Thyroid gland (tissue), 4 donors: ENCODE results near the gene GAPVD1.

Source experiments
- POLR2A ChIP-seq, 2 donors: fragments of 450-650 bp; IDR thresholded peaks; one replicate each; pipeline ENCODE4 v1.6.1; 2017; ENCODE audit warnings: antibody characterized with exemption in 2 of 2, mild to moderate bottlenecking in 2 of 2, moderate library complexity in 1 of 2
- TF ChIP-seq, protein P1 (sequence below), 6 experiments: fragments of 200-600 bp in 3 of 6; fragments of 450-650 bp in 3 of 6; sonication (generic) in 3 of 6; IDR thresholded peaks; one replicate each; pipeline ENCODE4 v1.5.1; 2016 to 2019; ENCODE audit warnings: antibody characterized with exemption in 6 of 6, mild to moderate bottlenecking in 2 of 6, inconsistent platforms in 1 of 6, moderate library complexity in 1 of 6

DNA sequence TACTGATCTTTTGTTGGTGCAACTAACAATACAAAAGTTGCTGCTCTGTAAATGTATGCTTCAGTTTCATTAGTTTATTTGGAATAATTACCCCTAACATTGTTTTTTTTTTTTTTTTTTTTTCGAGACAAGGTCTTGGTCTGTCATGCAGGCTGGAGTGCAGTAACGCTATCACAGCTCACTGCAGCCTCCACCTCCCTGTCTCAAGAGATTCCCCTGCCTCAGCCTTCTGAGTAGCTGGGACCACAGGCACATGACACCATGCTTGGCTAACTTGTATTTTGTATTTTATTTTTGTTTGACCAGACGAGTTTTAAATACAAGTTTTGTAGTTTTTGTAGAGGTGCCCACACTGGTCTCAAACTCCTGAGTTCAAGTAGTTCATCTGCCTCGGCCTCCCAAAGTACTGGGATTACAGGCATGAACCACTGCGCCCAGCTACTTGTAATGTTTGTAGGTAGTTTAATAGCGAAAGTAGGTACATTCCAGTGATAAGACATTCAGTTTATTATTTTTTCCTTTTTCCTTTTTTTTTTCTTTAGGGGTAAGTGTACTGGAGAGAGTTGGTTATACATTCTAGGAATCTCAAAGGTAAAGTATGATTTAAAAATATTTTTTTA is 6.9 kb downstream of the GAPVD1 start:
- TF ChIP-seq POLR2A (IDR thresholded peaks at IDR 0.05): no peak
- TF ChIP-seq, protein P1, sequence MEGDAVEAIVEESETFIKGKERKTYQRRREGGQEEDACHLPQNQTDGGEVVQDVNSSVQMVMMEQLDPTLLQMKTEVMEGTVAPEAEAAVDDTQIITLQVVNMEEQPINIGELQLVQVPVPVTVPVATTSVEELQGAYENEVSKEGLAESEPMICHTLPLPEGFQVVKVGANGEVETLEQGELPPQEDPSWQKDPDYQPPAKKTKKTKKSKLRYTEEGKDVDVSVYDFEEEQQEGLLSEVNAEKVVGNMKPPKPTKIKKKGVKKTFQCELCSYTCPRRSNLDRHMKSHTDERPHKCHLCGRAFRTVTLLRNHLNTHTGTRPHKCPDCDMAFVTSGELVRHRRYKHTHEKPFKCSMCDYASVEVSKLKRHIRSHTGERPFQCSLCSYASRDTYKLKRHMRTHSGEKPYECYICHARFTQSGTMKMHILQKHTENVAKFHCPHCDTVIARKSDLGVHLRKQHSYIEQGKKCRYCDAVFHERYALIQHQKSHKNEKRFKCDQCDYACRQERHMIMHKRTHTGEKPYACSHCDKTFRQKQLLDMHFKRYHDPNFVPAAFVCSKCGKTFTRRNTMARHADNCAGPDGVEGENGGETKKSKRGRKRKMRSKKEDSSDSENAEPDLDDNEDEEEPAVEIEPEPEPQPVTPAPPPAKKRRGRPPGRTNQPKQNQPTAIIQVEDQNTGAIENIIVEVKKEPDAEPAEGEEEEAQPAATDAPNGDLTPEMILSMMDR (IDR thresholded peaks at IDR 0.05): no peak
